ENCODE measurements around the gene TNFRSF4.
"Not testable (repeated sequence)": the region's sequence is repeated elsewhere in the genome, so short reads cannot be mapped to it uniquely, and the experiment has no call there.

Gene TNFRSF4

GRCh38 chr1:1213345-1214265, at the start of gene TNFRSF4:
TNFRSF4 (minus strand) TSS chr1:1214153; CDS start chr1:1214127, 26 bp downstream.
- no peak for DNase-seq

DNA sequence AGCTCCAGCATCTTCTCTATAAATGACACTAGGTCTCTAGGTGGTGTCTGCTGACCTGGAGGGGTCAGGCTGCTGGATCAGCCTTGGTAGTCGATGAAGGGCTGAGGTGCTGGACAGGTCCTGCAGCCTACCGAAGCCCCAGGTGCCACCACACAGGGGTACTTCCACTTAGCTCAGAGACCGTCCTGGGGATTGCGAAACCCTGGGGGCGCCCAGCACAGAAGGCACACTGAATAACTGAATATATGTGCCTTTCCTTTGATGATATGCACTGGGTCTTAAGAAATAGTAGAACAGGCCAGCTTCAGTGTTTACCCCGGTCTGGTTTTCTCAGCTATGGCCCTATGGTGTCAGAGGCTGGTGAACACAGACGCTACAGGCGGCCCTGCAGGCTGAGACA, 48.8 kb upstream of the TNFRSF4 start:
- DNase-seq = no peak

GRCh38 chr1:1262071-1262470, 48.1 kb upstream of the TNFRSF4 start:
- DNase-seq = no peak

- no peak for DNase-seq
These were observed 47.0 kb upstream of the TNFRSF4 start for GRCh38 chr1:1260843-1261560.

- DNase-seq = no peak
These were observed 46.1 kb upstream of the TNFRSF4 start for GRCh38 chr1:1259951-1260600.

DNA sequence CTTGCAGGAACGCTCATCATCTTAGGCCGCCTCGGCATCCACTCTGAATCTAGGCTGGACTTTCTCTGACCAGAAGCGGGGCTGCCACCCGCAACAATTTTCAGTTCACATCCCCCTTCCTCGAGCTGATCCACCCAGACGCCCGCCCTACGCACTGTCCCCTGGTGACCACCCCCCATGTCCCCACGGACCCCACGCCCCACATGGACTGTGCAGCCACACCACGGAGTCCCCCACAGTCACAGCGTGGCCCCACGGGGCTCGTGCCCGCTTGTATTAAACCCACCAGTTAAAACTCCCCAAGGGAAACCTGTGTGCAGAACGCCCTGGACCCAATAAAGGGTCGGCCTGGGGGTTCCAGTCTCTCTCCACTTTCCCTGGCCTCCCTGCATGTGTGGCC, 45.6 kb upstream of the TNFRSF4 start:
- DNase-seq = no peak

DNA sequence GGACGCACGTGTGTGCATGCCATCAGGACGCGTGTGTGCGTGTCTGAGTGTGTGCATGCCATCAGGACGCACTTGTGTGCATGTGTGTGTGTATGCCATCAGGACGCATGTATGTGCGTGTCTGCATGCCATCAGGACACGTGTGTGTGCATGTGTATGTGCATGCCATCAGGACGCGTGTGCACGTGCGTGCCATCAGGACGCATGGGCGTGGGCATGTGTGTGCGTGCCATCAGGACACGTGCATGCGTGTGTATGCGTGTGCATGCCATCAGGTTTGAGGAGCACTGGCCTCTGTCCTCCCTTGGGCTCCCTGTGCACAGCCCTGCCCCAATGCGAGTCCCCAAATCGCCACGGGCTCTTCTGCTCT, 45.2 kb upstream of the TNFRSF4 start:
- no peak for DNase-seq

DNA sequence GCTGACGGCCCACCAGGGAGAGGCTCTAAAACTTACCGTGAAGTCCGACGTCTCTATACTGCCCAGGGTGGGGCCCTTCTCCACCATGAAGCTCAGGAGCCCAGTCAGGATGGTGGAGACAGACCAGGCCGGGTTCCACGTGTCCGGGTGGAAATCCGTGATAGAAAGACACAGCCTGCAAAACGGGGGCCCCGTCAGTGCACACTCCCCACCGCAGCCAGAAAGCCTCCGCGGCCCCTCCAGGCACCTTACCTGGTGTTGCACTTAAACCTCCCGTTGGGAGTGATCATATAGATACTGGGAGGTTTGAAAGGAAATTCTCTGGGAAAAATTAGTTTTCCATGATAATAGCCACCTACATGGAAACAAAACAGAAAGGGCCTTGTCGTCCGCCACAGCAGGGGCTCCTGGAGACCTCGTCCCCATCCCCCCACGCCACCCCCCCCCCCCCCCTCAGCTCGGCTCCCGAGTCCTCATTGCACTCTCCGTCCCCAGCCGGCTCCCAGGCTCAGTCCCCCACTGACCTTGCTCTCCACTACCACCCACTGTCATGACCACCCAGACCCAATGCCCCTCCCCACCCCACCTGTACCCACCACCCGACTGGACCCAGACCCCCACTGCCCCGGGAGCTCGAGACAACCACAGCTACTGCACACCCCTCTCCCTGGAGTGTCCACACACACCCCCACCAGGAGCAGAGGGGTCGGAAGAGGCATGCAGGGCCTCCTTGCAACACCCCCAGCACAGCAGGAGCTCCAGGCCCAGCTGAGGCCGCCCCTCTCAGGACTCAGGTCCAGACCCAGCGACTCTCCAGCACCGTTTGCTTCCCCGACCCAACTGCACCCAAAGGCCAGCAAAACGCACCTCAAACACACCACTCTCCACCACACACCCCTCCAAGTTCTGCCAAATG, 43.3 kb upstream of the TNFRSF4 start:
- no peak for DNase-seq

GRCh38 chr1:1255611-1256010, 41.7 kb upstream of the TNFRSF4 start:
- DNase-seq = no peak

DNA sequence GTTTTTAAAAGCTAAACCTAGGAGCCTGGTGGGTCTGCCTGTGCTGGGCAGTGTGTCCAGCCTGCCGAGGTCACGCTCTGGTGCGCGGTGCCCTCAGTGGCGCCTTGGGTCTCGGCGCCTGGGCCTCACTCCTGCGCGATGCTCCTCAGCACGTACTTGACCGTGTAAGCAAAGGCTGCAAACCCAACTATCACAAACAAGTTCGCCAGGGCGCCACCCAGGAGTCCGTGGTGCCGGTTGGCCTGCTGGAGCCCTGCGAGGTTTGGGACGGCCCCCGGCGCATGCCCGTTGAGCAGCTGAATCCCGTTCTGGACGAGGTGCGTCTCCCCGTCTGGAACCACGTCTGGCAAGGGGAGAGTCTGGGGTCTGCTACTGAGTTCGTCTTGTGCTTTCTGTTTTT, 41.1 kb upstream of the TNFRSF4 start:
- DNase-seq = no peak

GRCh38 chr1:1254667-1254998, 40.7 kb upstream of the TNFRSF4 start:
- DNase-seq = no peak

GRCh38 chr1:1253972-1254666, 40.2 kb upstream of the TNFRSF4 start:
- DNase-seq = no peak

DNA sequence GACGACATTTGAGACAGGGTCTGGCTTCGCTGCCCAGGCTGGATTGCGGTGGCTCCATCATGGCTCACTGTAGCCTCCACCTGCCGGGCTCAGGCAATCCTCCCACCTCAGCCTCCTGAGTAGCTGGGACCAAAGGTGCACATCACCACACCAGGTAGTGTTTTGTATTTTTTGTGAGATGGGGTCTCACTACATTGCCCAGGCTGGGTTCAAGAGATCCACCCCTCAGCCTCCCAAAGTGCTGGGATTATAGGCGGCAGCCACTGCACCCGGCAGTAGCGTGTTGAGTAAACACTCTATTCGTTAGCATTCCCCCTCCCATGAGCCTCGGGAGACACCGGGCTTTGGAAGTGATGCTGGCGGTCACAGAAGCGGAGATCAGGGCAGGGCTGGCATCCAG, 39.4 kb upstream of the TNFRSF4 start:
- DNase-seq = no peak

DNA sequence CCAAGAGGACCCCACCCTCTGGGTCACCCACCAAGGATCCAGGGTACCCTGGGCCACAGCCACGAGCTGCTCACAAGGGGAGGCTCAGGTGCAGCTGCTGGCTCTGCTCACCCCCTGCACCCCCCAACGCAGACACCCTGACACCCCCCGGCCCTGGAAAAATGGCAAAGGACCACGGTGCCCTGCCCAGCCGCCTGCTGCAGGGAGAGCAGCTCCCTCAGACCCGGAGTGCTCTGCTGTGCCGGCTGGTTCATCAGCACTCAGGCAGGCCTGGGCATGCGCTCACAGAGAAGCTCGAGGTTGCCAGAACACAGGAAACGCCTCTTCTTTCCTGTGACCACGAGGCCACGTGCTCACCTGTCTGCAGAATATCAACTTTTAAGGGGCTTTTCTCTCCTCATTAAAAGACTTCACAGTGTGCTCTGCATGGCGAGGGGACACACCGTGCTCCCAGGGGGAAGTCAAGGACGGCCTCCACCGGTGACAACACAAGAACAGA, 36.9 kb upstream of the TNFRSF4 start:
- peak in 1 of 2 experiments; percentile 67 for DNase-seq

GRCh38 chr1:1248009-1248913, 34.3 kb upstream of the TNFRSF4 start:
- DNase-seq = not testable (repeated sequence)

GRCh38 chr1:1247341-1247913, 33.5 kb upstream of the TNFRSF4 start:
- no peak for DNase-seq

- no peak for DNase-seq
These were observed 32.8 kb upstream of the TNFRSF4 start, which contains the start of gene C1QTNF12 for GRCh38 chr1:1246577-1247340. C1QTNF12 (minus strand) TSS chr1:1246722; CDS start chr1:1246690, 32 bp downstream.

DNA sequence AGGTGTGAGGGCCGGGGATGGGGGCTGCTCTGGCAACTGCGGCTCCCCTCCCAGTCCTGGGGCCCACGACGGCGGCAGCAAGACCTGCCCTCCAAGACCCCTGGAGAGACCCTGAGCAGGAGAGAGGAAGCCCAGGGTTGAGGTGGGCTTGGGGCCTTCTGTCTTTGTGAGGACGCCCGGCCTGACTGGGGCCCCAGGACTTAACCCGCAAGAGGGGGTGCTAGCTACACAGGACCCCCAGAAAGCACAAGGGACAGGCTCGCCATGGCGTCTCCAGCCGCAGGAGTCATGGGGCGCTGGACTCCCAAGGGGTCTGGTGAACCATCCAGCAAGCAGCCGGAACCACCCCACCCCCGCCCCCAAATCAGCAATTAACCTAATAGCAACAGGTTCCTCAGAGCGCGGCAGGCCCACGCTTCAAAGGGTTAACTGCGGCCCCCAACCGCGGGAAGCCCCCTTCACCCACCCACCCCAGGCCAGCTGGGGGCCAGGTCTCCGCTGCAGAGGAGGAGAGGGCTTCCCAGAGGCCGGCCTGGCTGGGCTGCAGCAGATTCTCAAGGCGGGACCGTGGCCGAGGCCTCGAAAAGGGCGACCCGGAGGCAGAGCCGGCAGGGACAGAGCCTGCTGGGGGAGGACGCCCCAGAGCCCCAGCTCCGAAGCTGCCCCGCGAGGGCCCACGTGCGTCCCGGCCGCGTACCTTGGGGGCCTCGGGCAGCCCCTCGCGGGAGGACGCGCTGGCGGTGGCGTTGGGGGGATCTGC, 32.0 kb upstream of the TNFRSF4 start:
- DNase-seq = no peak

Data from NCI-H2081 (cell line).